NCI-H1436 treated with DMSO at 0.1 percent for 48 hours (cell line): ENCODE data around the gene OR8I2.
"Not testable (repeated sequence)": the region's sequence is repeated elsewhere in the genome, so short reads cannot be mapped to it uniquely, and the experiment has no call there.

Experiments used
- DNase-seq: peaks from one replicate; lab custom pipeline; 2025; lab: John Stamatoyannopoulos, UW

OR8I2 gene

GRCh38 chr11:56093008-56093407 lies at the start of gene OR8I2:
Gene OR8I2 (plus strand): TSS chr11:56093308. CDS start chr11:56093308, 0 bp downstream.
- no peak for DNase-seq

GRCh38 chr11:56045538-56045937 lies 47.6 kb upstream of the OR8I2 start:
- no peak for DNase-seq

- no peak for DNase-seq
These were observed 44.6 kb upstream of the OR8I2 start for GRCh38 chr11:56048480-56048879.

- no peak for DNase-seq
These were observed 43.6 kb upstream of the OR8I2 start for GRCh38 chr11:56049487-56049886.

- not testable (repeated sequence) for DNase-seq
These were observed 36.7 kb upstream of the OR8I2 start for GRCh38 chr11:56056366-56056765.

- not testable (repeated sequence) for DNase-seq
These were observed 35.4 kb upstream of the OR8I2 start for GRCh38 chr11:56057661-56058237.

- not testable (repeated sequence) for DNase-seq
These were observed 34.8 kb upstream of the OR8I2 start for GRCh38 chr11:56058260-56058780.

- no peak for DNase-seq
These were observed 26.1 kb upstream of the OR8I2 start for GRCh38 chr11:56066980-56067379.

- no peak for DNase-seq
These were observed 3.4 kb upstream of the OR8I2 start for GRCh38 chr11:56089697-56090096.

- DNase-seq = no peak
These were observed 10.2 kb downstream of the OR8I2 start, which contains the start of gene OR8H2 for GRCh38 chr11:56103210-56103737. Gene OR8H2 (plus strand): TSS chr11:56103687. CDS start chr11:56105043, 1,356 bp downstream.

- no peak for DNase-seq
These were observed 29.0 kb downstream of the OR8I2 start, which contains the start of gene OR8H3 for GRCh38 chr11:56122073-56122472. Gene OR8H3 (plus strand): TSS chr11:56122373. CDS start chr11:56122373, 0 bp downstream.

GRCh38 chr11:56140151-56140661 lies 47.1 kb downstream of the OR8I2 start, which contains the start of gene OR8J3:
Gene OR8J3 (minus strand): TSS chr11:56140201. CDS start chr11:56137718, 2,483 bp downstream.
- no peak for DNase-seq

GRCh38 chr11:56143681-56144080 lies 50.6 kb downstream of the OR8I2 start:
- not testable (repeated sequence) for DNase-seq
